ENCODE results near the gene UACA.

The UACA gene

GRCh38 chr15:70788114-70789049 lies 25.0 kb upstream of the UACA start:
- FAIRE-seq: no peak
- no peak for DNase-seq (ENCODE audit: insufficient read length, low spot score)

- FAIRE-seq: no peak
Observed at GRCh38 chr15:70786996-70787395, 23.6 kb upstream of the UACA start.

GRCh38 chr15:70783610-70784022 lies 20.3 kb upstream of the UACA start:
- DNase-seq (ENCODE audit: insufficient read length, low spot score) (no peak), FAIRE-seq (no peak)

More at GRCh38 chr15:70786996-70787395, 23.6 kb upstream of the UACA start:
- DNase-seq (ENCODE audit: insufficient read length, low spot score): no peak

- FAIRE-seq: no peak
- no peak for DNase-seq (ENCODE audit: insufficient read length, low spot score)
Observed at GRCh38 chr15:70783041-70783440, 19.7 kb upstream of the UACA start.

GRCh38 chr15:70781236-70781635 lies 17.9 kb upstream of the UACA start:
- FAIRE-seq (no peak), DNase-seq (ENCODE audit: insufficient read length, low spot score) (no peak)

- FAIRE-seq (no peak), DNase-seq (ENCODE audit: insufficient read length, low spot score) (no peak)
Observed at GRCh38 chr15:70778258-70779076, 15.1 kb upstream of the UACA start.

GRCh38 chr15:70777170-70777926 lies 14.0 kb upstream of the UACA start:
- DNase-seq (ENCODE audit: insufficient read length, low spot score): no peak

GRCh38 chr15:70775160-70775559 lies 11.8 kb upstream of the UACA start:
- no peak for DNase-seq (ENCODE audit: insufficient read length, low spot score)

More at GRCh38 chr15:70777170-70777926, 14.0 kb upstream of the UACA start:
- FAIRE-seq: no peak

GRCh38 chr15:70772402-70772801 lies 9.0 kb upstream of the UACA start:
- FAIRE-seq (no peak), DNase-seq (ENCODE audit: insufficient read length, low spot score) (no peak)

More at GRCh38 chr15:70775160-70775559, 11.8 kb upstream of the UACA start:
- no peak for FAIRE-seq

- FAIRE-seq (no peak), DNase-seq (ENCODE audit: insufficient read length, low spot score) (no peak)
Observed at GRCh38 chr15:70770863-70771262, 7.5 kb upstream of the UACA start.

GRCh38 chr15:70768257-70768883 lies 5.0 kb upstream of the UACA start:
- FAIRE-seq (no peak), DNase-seq (ENCODE audit: insufficient read length, low spot score) (no peak)

- no peak for FAIRE-seq
- DNase-seq (ENCODE audit: insufficient read length, low spot score): no peak
Observed at GRCh38 chr15:70767667-70768066, 4.3 kb upstream of the UACA start.

GRCh38 chr15:70766597-70766996 lies 3.2 kb upstream of the UACA start:
- FAIRE-seq (no peak), DNase-seq (ENCODE audit: insufficient read length, low spot score) (no peak)

GRCh38 chr15:70765504-70766281 lies 2.3 kb upstream of the UACA start:
- DNase-seq (ENCODE audit: insufficient read length, low spot score) (no peak), FAIRE-seq (no peak)

GRCh38 chr15:70763950-70764730 lies 782 bp upstream of the UACA start:
- FAIRE-seq: peak; percentile 18

GRCh38 chr15:70762469-70763119 lies 764 bp downstream of the UACA start:
- FAIRE-seq: no peak

More at GRCh38 chr15:70763950-70764730, 782 bp upstream of the UACA start:
- no peak for DNase-seq (ENCODE audit: insufficient read length, low spot score)

GRCh38 chr15:70761931-70762468 lies 1.4 kb downstream of the UACA start:
- FAIRE-seq (no peak), DNase-seq (ENCODE audit: insufficient read length, low spot score) (no peak)

More at GRCh38 chr15:70762469-70763119, 764 bp downstream of the UACA start:
- no peak for DNase-seq (ENCODE audit: insufficient read length, low spot score)

GRCh38 chr15:70761046-70761445 lies 2.3 kb downstream of the UACA start:
- no peak for FAIRE-seq
- DNase-seq (ENCODE audit: insufficient read length, low spot score): no peak
